Activated CD8-positive, alpha-beta memory T cell treated with anti-CD3 and anti-CD28 coated beads, Interleukin-2, amount 10 ng/mL, durations not matched to agents 7 days and 5 days (primary cell): ENCODE data around the gene TXNDC15. TPM values are rescaled to one million over a fixed set of nuclear protein-coding genes. Genes with fewer than 3 reads are reported as not detected.
"Not testable (repeated sequence)": the region's sequence is repeated elsewhere in the genome, so short reads cannot be mapped to it uniquely, and the experiment has no call there.

Experiments
- ATAC-seq: fragments of 150-1000 bp; cut with Tn5 transposase; one replicate; pipeline ENCODE4 v1.10.0; 2021; ENCODE audit warnings: moderate library complexity
- CTCF ChIA-PET: fragments of 350-600 bp; sonication (Branson Sonifier 250); formaldehyde crosslinking; loops from one replicate; lab custom pipeline; 2021; ENCODE audit warnings: antibody characterized with exemption; lab: Charles Lee
- DNase-seq: peaks from one replicate; pipeline ENCODE4 v3.0.0-alpha.2; 2020
- H3K27ac Mint-ChIP-seq: one replicate; pipeline ENCODE4 v1.8.0; 2021; ENCODE audit warnings: mild to moderate bottlenecking, mixed read lengths
- H3K27me3 Mint-ChIP-seq: one replicate; pipeline ENCODE4 v1.8.0; 2021; ENCODE audit warnings: mixed read lengths
- H3K36me3 Mint-ChIP-seq: one replicate; pipeline ENCODE4 v1.8.0; 2021; ENCODE audit warnings: mild to moderate bottlenecking, mixed read lengths
- H3K4me1 Mint-ChIP-seq: one replicate; pipeline ENCODE4 v1.8.0; 2021; ENCODE audit warnings: mixed read lengths
- H3K4me3 Mint-ChIP-seq: one replicate; pipeline ENCODE4 v1.8.0; 2021; ENCODE audit warnings: mild to moderate bottlenecking, moderate library complexity, mixed read lengths
- H3K9me3 Mint-ChIP-seq: one replicate; pipeline ENCODE4 v1.8.0; 2022; ENCODE audit warnings: low read depth, mixed read lengths
- total RNA-seq, 2 experiments: library from RNA; stranded (reverse); gene quantifications; one replicate each; pipeline ENCODE4 v1.2.3, GENCODE V29; 2021

Gene TXNDC15
- 10 to 100 TPM; 50.0 to 56.8 TPM for total RNA-seq

- Mint-ChIP-seq H3K4me1 (peaks cover 45% of the 10 kb centered on the region), H3K36me3 (peaks cover 12% of the 10 kb centered on the region), H3K27me3 (no peaks in the 10 kb centered on the region), H3K4me3 (peak within 1 kb of the TSS; percentile 90), H3K9me3 (no peaks in the 10 kb centered on the region), H3K27ac (peak within 1 kb of the TSS; percentile 97)
- DNase-seq (peak; percentile 88), ATAC-seq (peak; percentile 92)
- CTCF ChIA-PET: interaction anchor here (0.7 to 2.7 kb wide), 9 partner anchors 12 to 649 kb away, joined by 3 to 17 read pairs (median 4); partner anchors contain the start of genes C5orf24, PCBD2 and PPP2CA
Observed at GRCh38 chr5:134873987-134874830, at the start of gene TXNDC15. TXNDC15 (plus strand) TSS chr5:134874371; CDS start chr5:134874428, 57 bp downstream.

GRCh38 chr5:134824681-134825080 lies 49.5 kb upstream of the TXNDC15 start:
- no peaks in the 10 kb centered on the region for H3K9me3 Mint-ChIP-seq
- CTCF ChIA-PET: interaction anchor here (1.4 kb wide), 1 partner anchor 79 kb away, joined by 5 read pairs; no protein-coding TSS in a partner anchor
- H3K27ac Mint-ChIP-seq: no peak overlapping the region
- no peak for DNase-seq
- H3K4me1 Mint-ChIP-seq: no peaks in the 10 kb centered on the region
- no peak overlapping the region for H3K4me3 Mint-ChIP-seq
- H3K36me3 Mint-ChIP-seq: peaks cover 30% of the 10 kb centered on the region
- no peak for ATAC-seq
- H3K27me3 Mint-ChIP-seq: no peaks in the 10 kb centered on the region

GRCh38 chr5:134825212-134825611 lies 49.0 kb upstream of the TXNDC15 start:
- Mint-ChIP-seq H3K27ac (no peak overlapping the region), H3K36me3 (peaks cover 28% of the 10 kb centered on the region), H3K4me1 (no peaks in the 10 kb centered on the region), H3K4me3 (no peak overlapping the region), H3K9me3 (no peaks in the 10 kb centered on the region), H3K27me3 (no peaks in the 10 kb centered on the region)
- CTCF ChIA-PET: interaction anchor here (0.9 to 1.4 kb wide), 2 partner anchors 62 to 79 kb away, joined by 3 to 5 read pairs; no protein-coding TSS in a partner anchor
- DNase-seq: no peak
- no peak for ATAC-seq

GRCh38 chr5:134833340-134834032 lies 40.7 kb upstream of the TXNDC15 start:
- Mint-ChIP-seq H3K4me3 (no peak overlapping the region), H3K4me1 (no peaks in the 10 kb centered on the region), H3K27ac (no peak overlapping the region), H3K36me3 (peaks cover 20% of the 10 kb centered on the region), H3K27me3 (no peaks in the 10 kb centered on the region), H3K9me3 (no peaks in the 10 kb centered on the region)
- DNase-seq: no peak
- no peak for ATAC-seq
- CTCF ChIA-PET: interaction anchor here (1.1 to 1.4 kb wide), 3 partner anchors 12 to 73 kb away, joined by 3 to 4 read pairs (median 3); partner anchors contain the start of genes C5orf24 and PCBD2

GRCh38 chr5:134835623-134836022 lies 38.5 kb upstream of the TXNDC15 start:
- Mint-ChIP-seq H3K4me3 (no peak overlapping the region), H3K4me1 (no peaks in the 10 kb centered on the region), H3K36me3 (peaks cover 29% of the 10 kb centered on the region), H3K27me3 (no peaks in the 10 kb centered on the region), H3K27ac (no peak overlapping the region), H3K9me3 (no peaks in the 10 kb centered on the region)
- no peak for DNase-seq
- CTCF ChIA-PET: no interaction called here
- ATAC-seq: no peak

GRCh38 chr5:134837530-134838181 lies 36.5 kb upstream of the TXNDC15 start:
- Mint-ChIP-seq H3K27me3 (no peaks in the 10 kb centered on the region), H3K27ac (no peak overlapping the region), H3K4me1 (no peaks in the 10 kb centered on the region), H3K36me3 (peaks cover 32% of the 10 kb centered on the region), H3K9me3 (no peaks in the 10 kb centered on the region), H3K4me3 (no peak overlapping the region)
- ATAC-seq: no peak
- CTCF ChIA-PET: interaction anchor here (1.3 kb wide), 1 partner anchor 67 kb away, joined by 4 read pairs; no protein-coding TSS in a partner anchor
- DNase-seq: no peak

GRCh38 chr5:134838361-134838760 lies 35.8 kb upstream of the TXNDC15 start:
- H3K4me3 Mint-ChIP-seq, H3K4me1 Mint-ChIP-seq, H3K9me3 Mint-ChIP-seq, ATAC-seq, H3K27me3 Mint-ChIP-seq, CTCF ChIA-PET, DNase-seq, H3K27ac Mint-ChIP-seq: not testable (repeated sequence)
- H3K36me3 Mint-ChIP-seq: peaks cover 29% of the 10 kb centered on the region

- no peak overlapping the region for H3K27ac Mint-ChIP-seq
- CTCF ChIA-PET: interaction anchor here (1.0 kb wide), 1 partner anchor 24 kb away, joined by 3 read pairs; no protein-coding TSS in a partner anchor
- no peaks in the 10 kb centered on the region for H3K27me3 Mint-ChIP-seq
- no peak for ATAC-seq
- H3K4me3 Mint-ChIP-seq: no peak overlapping the region
- peaks cover 25% of the 10 kb centered on the region for H3K36me3 Mint-ChIP-seq
- H3K9me3 Mint-ChIP-seq: no peaks in the 10 kb centered on the region
- DNase-seq: no peak
- H3K4me1 Mint-ChIP-seq: peaks cover 10% of the 10 kb centered on the region
Observed at GRCh38 chr5:134840811-134841210, 33.4 kb upstream of the TXNDC15 start.

GRCh38 chr5:134844252-134844651 lies 29.9 kb upstream of the TXNDC15 start:
- Mint-ChIP-seq H3K36me3 (peaks cover 20% of the 10 kb centered on the region), H3K27ac (peak overlapping the region; percentile 43), H3K27me3 (no peaks in the 10 kb centered on the region), H3K4me3 (no peak overlapping the region), H3K9me3 (no peaks in the 10 kb centered on the region), H3K4me1 (peaks cover 27% of the 10 kb centered on the region)
- ATAC-seq: no peak
- DNase-seq: no peak
- CTCF ChIA-PET: no interaction called here

GRCh38 chr5:134845335-134845851 lies 28.8 kb upstream of the TXNDC15 start:
- Mint-ChIP-seq H3K36me3 (peaks cover 17% of the 10 kb centered on the region), H3K4me3 (peak overlapping the region; percentile 86), H3K9me3 (no peaks in the 10 kb centered on the region), H3K27ac (peak overlapping the region; percentile 97), H3K27me3 (no peaks in the 10 kb centered on the region), H3K4me1 (peaks cover 33% of the 10 kb centered on the region)
- ATAC-seq: no peak
- DNase-seq: no peak
- CTCF ChIA-PET: interaction anchor here (0.8 to 1.6 kb wide), 8 partner anchors 12 to 258 kb away, joined by 3 to 15 read pairs (median 4); partner anchors contain the start of genes CAMLG, DDX46, PCBD2 and TXNDC15

GRCh38 chr5:134845852-134846640 lies 28.1 kb upstream of the TXNDC15 start, which contains the start of gene C5orf24:
C5orf24 (plus strand) TSS chr5:134845968; CDS start chr5:134854901, 8,933 bp downstream.
- peaks cover 14% of the 10 kb centered on the region for H3K36me3 Mint-ChIP-seq
- H3K9me3 Mint-ChIP-seq: no peaks in the 10 kb centered on the region
- peak within 1 kb of the TSS; percentile 97 for H3K27ac Mint-ChIP-seq
- ATAC-seq: peak; percentile 97
- no peaks in the 10 kb centered on the region for H3K27me3 Mint-ChIP-seq
- peaks cover 37% of the 10 kb centered on the region for H3K4me1 Mint-ChIP-seq
- DNase-seq: peak; percentile 96
- CTCF ChIA-PET: interaction anchor here (0.8 to 1.6 kb wide), 10 partner anchors 13 to 259 kb away, joined by 3 to 15 read pairs (median 4); partner anchors contain the start of genes CAMLG, DDX46, PCBD2 and TXNDC15
- H3K4me3 Mint-ChIP-seq: peak within 1 kb of the TSS; percentile 86

- Mint-ChIP-seq H3K27me3 (no peaks in the 10 kb centered on the region), H3K4me3 (peak overlapping the region; percentile 86), H3K36me3 (peaks cover 14% of the 10 kb centered on the region), H3K4me1 (peaks cover 42% of the 10 kb centered on the region), H3K9me3 (no peaks in the 10 kb centered on the region), H3K27ac (peak overlapping the region; percentile 97)
- ATAC-seq (peak; percentile 7), DNase-seq (peak; percentile 51)
- CTCF ChIA-PET: interaction anchor here (0.8 to 1.5 kb wide), 5 partner anchors 13 to 108 kb away, joined by 3 to 9 read pairs (median 6); partner anchors contain the start of genes CAMLG, PCBD2 and TXNDC15
Observed at GRCh38 chr5:134846641-134846960, 27.6 kb upstream of the TXNDC15 start.
